HL-60 (cell line): Measurements from ENCODE around the gene SAXO2.
"Not testable (repeated sequence)": the region's sequence is repeated elsewhere in the genome, so short reads cannot be mapped to it uniquely, and the experiment has no call there.

Experiments used
- DNase-seq, 2 experiments: peaks; one replicate each; pipeline ENCODE4 v3.0.0-alpha.2; 2010 to 2020; ENCODE audit warnings: low read depth in 1 of 2, low spot score in 1 of 2
- H3K27ac ChIP-seq: fragments of 250-450 bp; sonication (Bioruptor Pico); replicated peaks from 2 replicates; pipeline ENCODE4 v1.5.1; 2020; ENCODE audit warnings: mild to moderate bottlenecking, moderate library complexity
- H3K27me3 ChIP-seq: fragments of 250-450 bp; sonication (Bioruptor Pico); 2 replicates; pipeline ENCODE4 v1.5.1; 2021; ENCODE audit warnings: mild to moderate bottlenecking, moderate library complexity; ENCODE audit not compliant: insufficient read depth, poor library complexity, severe bottlenecking
- H3K4me3 ChIP-seq: replicated peaks from 2 replicates; pipeline ENCODE4 v1.5.1; 2011; ENCODE audit warnings: mild to moderate bottlenecking, control low read depth, low read length; ENCODE audit not compliant: insufficient read depth
- GABPA ChIP-seq: IDR thresholded peaks from 2 replicates; pipeline ENCODE4 v1.6.1; 2012; ENCODE audit warnings: low read depth
- POLR2AphosphoS5 ChIP-seq: IDR thresholded peaks from 2 replicates; pipeline ENCODE4 v1.6.1; 2012; ENCODE audit warnings: low read depth
- SPI1 ChIP-seq: IDR thresholded peaks from 2 replicates; pipeline ENCODE4 v1.6.1; 2012; ENCODE audit warnings: low read depth, mild to moderate bottlenecking, borderline replicate concordance
- TF ChIP-seq, protein P1 (sequence below): IDR thresholded peaks from one replicate; pipeline ENCODE4 v1.5.1; 2011; ENCODE audit warnings: low read length, control low read depth, inconsistent platforms; ENCODE audit not compliant: insufficient read depth
- TF ChIP-seq, protein P2 (sequence below): IDR thresholded peaks from 2 replicates; pipeline ENCODE4 v1.6.1; 2012; ENCODE audit warnings: low read depth; ENCODE audit not compliant: insufficient replicate concordance

Gene SAXO2

DNA sequence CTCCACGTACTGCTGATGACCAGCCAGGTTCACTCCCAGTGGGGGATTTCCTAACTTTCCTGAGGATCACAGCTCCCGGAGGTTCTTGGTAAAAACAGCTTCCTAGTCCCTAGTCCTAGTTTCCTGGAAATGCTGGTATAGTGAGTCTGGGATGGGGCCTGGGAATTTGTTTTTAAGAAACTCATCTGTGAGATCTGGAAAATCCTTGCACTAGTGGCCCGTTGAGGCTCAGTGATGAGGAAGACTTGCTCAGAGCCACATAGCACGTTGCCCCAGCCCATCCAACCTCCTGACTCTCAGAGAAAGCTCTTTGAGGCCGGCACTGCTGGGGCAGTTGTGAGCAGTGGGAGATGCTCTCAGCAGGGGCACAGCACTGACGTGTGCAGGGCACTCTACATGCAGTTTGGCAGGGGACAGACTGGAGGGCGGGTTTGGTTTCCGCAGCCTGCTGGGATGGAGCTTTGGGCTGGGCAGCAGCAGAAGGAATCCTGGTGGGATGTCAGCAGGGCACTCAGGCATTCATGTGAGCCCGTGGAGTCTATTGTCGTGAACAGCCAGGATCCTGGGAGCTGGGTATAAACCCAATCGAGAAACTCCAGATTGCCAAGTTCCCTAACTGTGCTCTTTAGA is 31.6 kb downstream of the SAXO2 start:
- Histone ChIP-seq H3K27me3 (no peaks in the 10 kb centered on the region), H3K4me3 (no peak overlapping the region), H3K27ac (no peak overlapping the region)
- no peak for DNase-seq
- TF ChIP-seq SPI1, result no peak
- TF ChIP-seq, protein P1, sequence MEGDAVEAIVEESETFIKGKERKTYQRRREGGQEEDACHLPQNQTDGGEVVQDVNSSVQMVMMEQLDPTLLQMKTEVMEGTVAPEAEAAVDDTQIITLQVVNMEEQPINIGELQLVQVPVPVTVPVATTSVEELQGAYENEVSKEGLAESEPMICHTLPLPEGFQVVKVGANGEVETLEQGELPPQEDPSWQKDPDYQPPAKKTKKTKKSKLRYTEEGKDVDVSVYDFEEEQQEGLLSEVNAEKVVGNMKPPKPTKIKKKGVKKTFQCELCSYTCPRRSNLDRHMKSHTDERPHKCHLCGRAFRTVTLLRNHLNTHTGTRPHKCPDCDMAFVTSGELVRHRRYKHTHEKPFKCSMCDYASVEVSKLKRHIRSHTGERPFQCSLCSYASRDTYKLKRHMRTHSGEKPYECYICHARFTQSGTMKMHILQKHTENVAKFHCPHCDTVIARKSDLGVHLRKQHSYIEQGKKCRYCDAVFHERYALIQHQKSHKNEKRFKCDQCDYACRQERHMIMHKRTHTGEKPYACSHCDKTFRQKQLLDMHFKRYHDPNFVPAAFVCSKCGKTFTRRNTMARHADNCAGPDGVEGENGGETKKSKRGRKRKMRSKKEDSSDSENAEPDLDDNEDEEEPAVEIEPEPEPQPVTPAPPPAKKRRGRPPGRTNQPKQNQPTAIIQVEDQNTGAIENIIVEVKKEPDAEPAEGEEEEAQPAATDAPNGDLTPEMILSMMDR, result no peak

DNA sequence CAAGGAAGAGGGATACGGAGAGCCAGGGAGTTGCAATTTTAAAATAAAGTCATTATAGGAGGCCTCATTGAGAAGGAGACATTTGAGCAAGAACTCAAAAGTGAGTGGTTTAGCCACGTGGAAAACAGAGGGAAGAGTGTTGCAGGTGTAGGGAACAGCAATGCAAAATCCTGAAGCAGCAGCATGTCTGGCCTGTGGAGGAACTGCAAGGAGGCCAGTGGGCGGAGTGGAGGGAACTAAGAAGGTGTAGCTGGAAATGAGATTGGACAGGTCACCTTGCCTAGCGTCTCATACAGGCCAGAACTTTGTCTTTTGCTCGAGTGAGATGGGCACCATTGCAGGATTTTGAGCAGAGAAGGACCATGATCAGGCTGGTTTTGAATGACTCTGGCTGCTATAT is 34.9 kb downstream of the SAXO2 start:
- DNase-seq, result no peak
- Histone ChIP-seq H3K27me3 (no peaks in the 10 kb centered on the region), H3K27ac (no peak overlapping the region), H3K4me3 (no peak overlapping the region)
- TF ChIP-seq, protein P1, result no peak
- TF ChIP-seq, protein P2, sequence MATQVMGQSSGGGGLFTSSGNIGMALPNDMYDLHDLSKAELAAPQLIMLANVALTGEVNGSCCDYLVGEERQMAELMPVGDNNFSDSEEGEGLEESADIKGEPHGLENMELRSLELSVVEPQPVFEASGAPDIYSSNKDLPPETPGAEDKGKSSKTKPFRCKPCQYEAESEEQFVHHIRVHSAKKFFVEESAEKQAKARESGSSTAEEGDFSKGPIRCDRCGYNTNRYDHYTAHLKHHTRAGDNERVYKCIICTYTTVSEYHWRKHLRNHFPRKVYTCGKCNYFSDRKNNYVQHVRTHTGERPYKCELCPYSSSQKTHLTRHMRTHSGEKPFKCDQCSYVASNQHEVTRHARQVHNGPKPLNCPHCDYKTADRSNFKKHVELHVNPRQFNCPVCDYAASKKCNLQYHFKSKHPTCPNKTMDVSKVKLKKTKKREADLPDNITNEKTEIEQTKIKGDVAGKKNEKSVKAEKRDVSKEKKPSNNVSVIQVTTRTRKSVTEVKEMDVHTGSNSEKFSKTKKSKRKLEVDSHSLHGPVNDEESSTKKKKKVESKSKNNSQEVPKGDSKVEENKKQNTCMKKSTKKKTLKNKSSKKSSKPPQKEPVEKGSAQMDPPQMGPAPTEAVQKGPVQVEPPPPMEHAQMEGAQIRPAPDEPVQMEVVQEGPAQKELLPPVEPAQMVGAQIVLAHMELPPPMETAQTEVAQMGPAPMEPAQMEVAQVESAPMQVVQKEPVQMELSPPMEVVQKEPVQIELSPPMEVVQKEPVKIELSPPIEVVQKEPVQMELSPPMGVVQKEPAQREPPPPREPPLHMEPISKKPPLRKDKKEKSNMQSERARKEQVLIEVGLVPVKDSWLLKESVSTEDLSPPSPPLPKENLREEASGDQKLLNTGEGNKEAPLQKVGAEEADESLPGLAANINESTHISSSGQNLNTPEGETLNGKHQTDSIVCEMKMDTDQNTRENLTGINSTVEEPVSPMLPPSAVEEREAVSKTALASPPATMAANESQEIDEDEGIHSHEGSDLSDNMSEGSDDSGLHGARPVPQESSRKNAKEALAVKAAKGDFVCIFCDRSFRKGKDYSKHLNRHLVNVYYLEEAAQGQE, result no peak
- TF ChIP-seq GABPA (no peak), SPI1 (no peak), POLR2AphosphoS5 (no peak)

DNA sequence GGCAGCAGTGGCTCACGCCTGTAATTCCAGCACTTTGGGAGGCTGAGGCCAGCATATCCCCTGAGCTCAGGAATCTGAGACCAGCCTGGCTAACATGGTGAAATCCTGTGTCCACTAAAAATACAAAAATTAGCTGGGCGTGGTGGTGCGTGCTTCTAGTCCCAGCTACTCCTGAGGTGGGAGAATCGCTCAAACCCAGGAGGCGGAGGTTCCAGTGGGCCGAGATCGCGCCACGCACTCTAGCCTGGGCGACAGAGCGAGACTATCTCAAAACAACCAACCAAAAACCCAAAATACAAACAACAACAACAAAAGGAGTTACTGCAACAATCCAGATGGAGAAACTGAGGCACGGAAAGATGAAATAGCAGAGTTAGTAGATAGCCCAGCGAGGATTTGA is 35.4 kb downstream of the SAXO2 start:
- DNase-seq, result no peak
- H3K27me3 ChIP-seq, result no peaks in the 10 kb centered on the region
- TF ChIP-seq, protein P1, result no peak
- TF ChIP-seq SPI1 (no peak), GABPA (no peak), POLR2AphosphoS5 (no peak)
- TF ChIP-seq, protein P2, result no peak
- no peak overlapping the region for H3K4me3 ChIP-seq
- no peak overlapping the region for H3K27ac ChIP-seq

DNA sequence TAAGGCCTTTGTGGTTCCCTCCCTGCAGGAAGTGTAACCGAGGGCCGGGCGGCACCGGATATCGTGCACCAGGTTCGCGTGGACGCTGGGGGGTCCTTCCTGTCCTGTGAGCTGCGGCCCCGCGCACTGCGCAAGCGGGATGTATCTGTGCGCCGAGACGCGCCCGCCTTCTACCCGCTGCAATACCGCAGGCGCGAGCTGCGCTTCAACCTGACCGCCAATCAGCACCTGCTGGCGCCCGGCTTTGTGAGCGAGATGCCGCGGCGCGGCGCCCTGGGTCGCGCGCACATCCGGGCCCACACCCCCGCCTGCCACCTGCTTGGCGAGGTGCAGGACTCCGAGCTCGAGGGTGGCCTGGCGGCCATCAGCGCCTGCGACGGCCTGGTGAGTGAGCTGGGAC is 35.9 kb downstream of the SAXO2 start:
- DNase-seq, result no peak
- no peaks in the 10 kb centered on the region for H3K27me3 ChIP-seq
- H3K4me3 ChIP-seq, result no peak overlapping the region
- H3K27ac ChIP-seq, result no peak overlapping the region
- TF ChIP-seq POLR2AphosphoS5, result no peak
- no peak for TF ChIP-seq SPI1
- TF ChIP-seq GABPA, result no peak
- TF ChIP-seq, protein P2, result no peak
- TF ChIP-seq, protein P1, result no peak

DNA sequence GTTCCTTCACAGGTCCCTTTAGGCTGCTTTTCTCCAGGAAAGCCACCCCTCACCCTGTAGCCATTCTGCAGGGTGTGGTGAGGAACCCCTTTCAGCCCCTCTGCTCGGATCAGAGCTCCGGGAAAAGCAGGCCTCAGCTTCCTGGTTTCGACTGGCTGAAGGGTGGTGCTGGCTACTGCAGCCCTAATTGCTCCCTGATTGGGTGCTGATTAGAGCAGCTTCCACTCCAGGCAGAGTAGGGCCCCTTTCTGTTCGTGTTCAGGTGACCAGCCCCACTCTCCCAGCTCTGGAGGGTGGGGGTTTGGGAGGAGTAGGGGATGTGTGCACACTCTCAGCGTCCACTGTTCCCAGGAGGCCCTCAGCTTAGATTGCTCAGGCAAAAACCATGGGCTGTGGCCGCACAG is 36.9 kb downstream of the SAXO2 start:
- H3K27ac ChIP-seq, H3K27me3 ChIP-seq: not testable (repeated sequence)

More for the DNA sequence above, 36.9 kb downstream of the SAXO2 start:
- not testable (repeated sequence) for DNase-seq, H3K4me3 ChIP-seq
